Fibroblast of lung (primary cell): ENCODE results near the gene ST8SIA4. TPM values are rescaled to one million over a fixed set of nuclear protein-coding genes. Genes with fewer than 3 reads are reported as not detected.

Experiments
- DNase-seq, 2 donors: peaks; one replicate each; pipeline versions ENCODE4 v3.0.0 to v3.0.0-alpha.2; 2010; ENCODE audit warnings: low read depth in 2 of 2
- H2AFZ ChIP-seq: 2 replicates; pipeline ENCODE4 v1.5.1; 2012; ENCODE audit warnings: low read length, control low read depth, inconsistent platforms
- H3K27ac ChIP-seq: 2 replicates; pipeline ENCODE4 v1.5.1; 2011; ENCODE audit warnings: low read length, control low read depth; ENCODE audit not compliant: insufficient read depth
- H3K27me3 ChIP-seq: 2 replicates; pipeline ENCODE4 v1.5.1; 2011; ENCODE audit warnings: mild to moderate bottlenecking, low read length; ENCODE audit not compliant: control insufficient read depth, insufficient read depth
- H3K36me3 ChIP-seq: 2 replicates; pipeline ENCODE4 v1.5.1; 2011; ENCODE audit warnings: low read length; ENCODE audit not compliant: control insufficient read depth, insufficient read depth
- H3K4me1 ChIP-seq: 2 replicates; pipeline ENCODE4 v1.5.1; 2011; ENCODE audit warnings: low read length; ENCODE audit not compliant: control insufficient read depth, insufficient read depth; ENCODE audit errors: extremely low read depth
- H3K4me2 ChIP-seq: 2 replicates; pipeline ENCODE4 v1.5.1; 2011; ENCODE audit warnings: low read length, control low read depth; ENCODE audit not compliant: insufficient read depth; ENCODE audit errors: extremely low read depth
- H3K4me3 ChIP-seq, 4 experiments: fragments of 200-600 bp in 1 of 4; sonication (generic) in 1 of 4; replicated peaks in 1 of 4; 2 replicates each; pipeline ENCODE4 v1.5.1; 2011 to 2016; ENCODE audit warnings: low read length in 4 of 4, low read depth in 3 of 4, mild to moderate bottlenecking in 3 of 4, control low read depth in 2 of 4, inconsistent platforms in 1 of 4, mixed read lengths in 1 of 4; ENCODE audit not compliant: insufficient read depth in 1 of 4; ENCODE audit errors: control extremely low read depth in 1 of 4
- H3K79me2 ChIP-seq: 2 replicates; pipeline ENCODE4 v1.5.1; 2012; ENCODE audit warnings: mild to moderate bottlenecking, low read length, inconsistent platforms; ENCODE audit not compliant: control insufficient read depth, insufficient read depth
- H3K9ac ChIP-seq: 2 replicates; pipeline ENCODE4 v1.5.1; 2011; ENCODE audit warnings: mild to moderate bottlenecking, low read length, control low read depth; ENCODE audit not compliant: insufficient read depth
- H3K9me3 ChIP-seq: 2 replicates; pipeline ENCODE4 v1.5.1; 2012; ENCODE audit warnings: low read depth, low read length; ENCODE audit not compliant: control insufficient read depth, insufficient read depth
- H4K20me1 ChIP-seq: 2 replicates; pipeline ENCODE4 v1.5.1; 2011; ENCODE audit warnings: low read length; ENCODE audit not compliant: control insufficient read depth, insufficient read depth; ENCODE audit errors: extremely low read depth
- EZH2 ChIP-seq: IDR thresholded peaks from 2 replicates; pipeline ENCODE4 v1.5.1; 2012; ENCODE audit warnings: low read length, control low read depth, mild to moderate bottlenecking; ENCODE audit errors: missing control alignments
- polyA plus RNA-seq, 2 donors: library from polyadenylated mRNA; depleted of rRNA in 1 of 2; stranded (reverse) in 1 of 2; unstranded in 1 of 2; fragments of >200 nt; gene quantifications; 2 replicates each; pipeline ENCODE4 v1.2.1, GENCODE V29; 2011 to 2012; ENCODE audit warnings: missing spikeins in 1 of 2
- total RNA-seq: library from RNA; depleted of rRNA; stranded (reverse); fragments of >200 nt; gene quantifications from 2 replicates; pipeline ENCODE4 v1.2.1, GENCODE V29; 2014
- TF ChIP-seq, protein P1 (sequence below), 2 donors: IDR thresholded peaks in 1 of 2; conservative IDR thresholded peaks in 1 of 2; 1 replicate in 1 of 2; 2 replicates in 1 of 2; pipeline ENCODE4 v1.5.1; 2011 to 2012; ENCODE audit warnings: low read length in 2 of 2, control low read depth in 1 of 2, inconsistent platforms in 1 of 2, low read depth in 1 of 2, mild to moderate bottlenecking in 1 of 2

The ST8SIA4 gene
- total and polyA plus RNA-seq, 2 donors (not counting 1 experiment from before 2014, with no cell fraction given) = 0.02 to 0.33 TPM

DNA sequence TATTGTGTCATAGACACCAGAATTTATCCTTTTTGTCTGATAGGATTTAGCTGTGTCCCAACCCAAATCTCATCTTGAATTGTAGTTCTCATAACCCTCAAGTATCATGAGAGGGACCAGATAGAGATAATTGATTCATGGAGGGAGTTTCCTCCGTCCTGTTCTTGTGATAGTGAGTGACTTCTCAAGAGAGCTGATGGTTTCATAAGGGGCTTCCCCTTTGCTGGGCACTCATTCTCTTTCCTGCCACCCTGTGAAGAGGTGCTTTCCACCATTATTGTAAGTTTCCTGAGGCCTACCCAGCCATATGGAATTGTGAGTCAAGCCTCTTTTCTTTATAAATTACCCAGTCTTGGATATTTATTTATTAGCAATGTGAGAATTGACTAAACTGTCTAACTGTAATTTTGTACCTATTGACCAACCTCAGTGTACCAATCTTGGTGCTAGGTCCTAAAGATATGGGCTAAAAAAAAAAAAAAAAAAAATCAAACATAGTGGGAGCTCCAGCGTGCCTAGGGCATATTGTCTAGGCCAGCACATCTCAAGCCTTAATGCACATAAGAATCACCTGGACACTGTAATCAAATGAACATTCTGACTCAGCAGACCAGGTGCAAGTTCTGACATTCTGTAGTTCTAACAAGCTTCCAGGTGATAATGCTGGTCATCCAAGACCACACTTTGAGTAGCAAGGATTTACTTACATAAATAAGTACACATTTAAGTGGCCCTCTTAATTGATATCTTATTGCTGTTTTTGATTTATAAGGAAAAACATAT lies 30.5 kb downstream of the ST8SIA4 start:
- no peak for DNase-seq
- H3K27me3 ChIP-seq = no peaks in the 10 kb centered on the region
- H3K4me3 ChIP-seq = no peak overlapping the region
- no peaks in the 10 kb centered on the region for H3K36me3 ChIP-seq
- H3K4me2 ChIP-seq = no peak overlapping the region
- TF ChIP-seq, protein P1, sequence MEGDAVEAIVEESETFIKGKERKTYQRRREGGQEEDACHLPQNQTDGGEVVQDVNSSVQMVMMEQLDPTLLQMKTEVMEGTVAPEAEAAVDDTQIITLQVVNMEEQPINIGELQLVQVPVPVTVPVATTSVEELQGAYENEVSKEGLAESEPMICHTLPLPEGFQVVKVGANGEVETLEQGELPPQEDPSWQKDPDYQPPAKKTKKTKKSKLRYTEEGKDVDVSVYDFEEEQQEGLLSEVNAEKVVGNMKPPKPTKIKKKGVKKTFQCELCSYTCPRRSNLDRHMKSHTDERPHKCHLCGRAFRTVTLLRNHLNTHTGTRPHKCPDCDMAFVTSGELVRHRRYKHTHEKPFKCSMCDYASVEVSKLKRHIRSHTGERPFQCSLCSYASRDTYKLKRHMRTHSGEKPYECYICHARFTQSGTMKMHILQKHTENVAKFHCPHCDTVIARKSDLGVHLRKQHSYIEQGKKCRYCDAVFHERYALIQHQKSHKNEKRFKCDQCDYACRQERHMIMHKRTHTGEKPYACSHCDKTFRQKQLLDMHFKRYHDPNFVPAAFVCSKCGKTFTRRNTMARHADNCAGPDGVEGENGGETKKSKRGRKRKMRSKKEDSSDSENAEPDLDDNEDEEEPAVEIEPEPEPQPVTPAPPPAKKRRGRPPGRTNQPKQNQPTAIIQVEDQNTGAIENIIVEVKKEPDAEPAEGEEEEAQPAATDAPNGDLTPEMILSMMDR (conservative IDR thresholded peaks at IDR 0.05 in 1 of 2, IDR thresholded peaks at IDR 0.05 in 1 of 2; ENCODE audit: low read depth in 1 of 2, low read length in 2 of 2) = no peak
- no peak for TF ChIP-seq EZH2
- H3K9me3 ChIP-seq = no peaks in the 10 kb centered on the region
- no peak overlapping the region for H2AFZ ChIP-seq
- H3K79me2 ChIP-seq = no peaks in the 10 kb centered on the region
- no peaks in the 10 kb centered on the region for H3K4me1 ChIP-seq
- no peaks in the 10 kb centered on the region for H4K20me1 ChIP-seq
- H3K27ac ChIP-seq = no peak overlapping the region
- H3K9ac ChIP-seq = no peak overlapping the region

DNA sequence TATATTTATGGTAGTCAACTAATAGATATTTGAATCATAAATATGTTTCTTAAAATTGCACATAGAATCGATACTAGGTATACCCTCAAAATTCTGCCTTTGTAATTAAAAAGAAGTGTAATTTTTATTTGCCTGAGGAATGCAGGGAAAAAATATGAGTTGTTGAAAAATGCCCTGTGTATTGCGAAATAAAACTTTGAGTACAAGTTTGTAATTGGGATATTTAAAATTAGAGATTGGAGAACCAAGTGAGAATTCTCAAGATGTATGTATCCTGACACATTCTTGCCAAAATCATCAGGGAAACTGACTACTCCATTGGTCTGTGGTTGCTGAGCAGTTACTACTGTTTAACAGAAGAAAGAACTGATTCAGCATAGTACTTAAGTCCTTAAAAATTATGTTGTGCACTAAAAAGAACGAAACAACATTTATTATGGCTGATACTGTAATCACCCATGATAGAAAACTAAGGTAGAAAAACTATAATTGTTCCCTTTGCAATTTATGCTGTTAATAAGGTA lies 36.0 kb downstream of the ST8SIA4 start:
- TF ChIP-seq, protein P1 (conservative IDR thresholded peaks at IDR 0.05 in 1 of 2, IDR thresholded peaks at IDR 0.05 in 1 of 2; ENCODE audit: low read depth in 1 of 2, low read length in 2 of 2) = no peak
- no peak for TF ChIP-seq EZH2
- Histone ChIP-seq H3K36me3 (no peaks in the 10 kb centered on the region), H3K4me1 (no peaks in the 10 kb centered on the region), H3K27ac (no peak overlapping the region), H3K9me3 (no peaks in the 10 kb centered on the region), H4K20me1 (no peaks in the 10 kb centered on the region), H3K4me3 (no peak overlapping the region), H3K9ac (no peak overlapping the region), H3K4me2 (no peak overlapping the region), H3K27me3 (no peaks in the 10 kb centered on the region), H2AFZ (no peak overlapping the region), H3K79me2 (no peaks in the 10 kb centered on the region)
- DNase-seq = no peak

DNA sequence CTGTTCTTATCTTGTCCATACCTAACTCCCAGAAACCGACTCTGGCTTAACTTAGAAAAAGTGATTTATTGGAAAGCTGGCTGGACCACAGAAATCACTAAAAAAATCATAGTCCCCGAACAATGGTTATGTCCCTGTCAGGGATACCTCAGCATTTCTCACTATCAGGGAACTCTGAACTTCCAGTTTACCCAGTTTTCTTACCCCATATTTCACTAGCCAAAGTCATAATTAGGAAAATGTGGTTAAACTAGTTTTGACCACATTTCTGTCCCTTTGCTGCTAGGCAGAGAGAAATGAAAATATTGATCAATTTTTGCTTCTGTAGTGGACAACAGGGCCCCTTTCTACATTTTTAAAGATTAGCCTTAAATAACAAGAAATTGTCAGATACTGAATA lies 38.2 kb downstream of the ST8SIA4 start:
- Histone ChIP-seq H3K9ac (no peak overlapping the region), H3K27ac (no peak overlapping the region), H4K20me1 (no peaks in the 10 kb centered on the region), H3K27me3 (no peaks in the 10 kb centered on the region), H3K36me3 (no peaks in the 10 kb centered on the region), H3K9me3 (no peaks in the 10 kb centered on the region), H3K4me2 (no peak overlapping the region), H3K4me3 (no peak overlapping the region), H2AFZ (no peak overlapping the region), H3K79me2 (no peaks in the 10 kb centered on the region), H3K4me1 (no peaks in the 10 kb centered on the region)
- no peak for DNase-seq
- TF ChIP-seq, protein P1 (conservative IDR thresholded peaks at IDR 0.05 in 1 of 2, IDR thresholded peaks at IDR 0.05 in 1 of 2; ENCODE audit: low read depth in 1 of 2, low read length in 2 of 2) = no peak
- no peak for TF ChIP-seq EZH2
